GM12892 (cell line): ENCODE measurements around the gene PIAS1.

Source experiments
- POLR2A ChIP-seq: IDR thresholded peaks from 2 replicates; pipeline ENCODE4 v1.6.1; 2011; ENCODE audit warnings: low read depth, low read length, control low read depth
- POLR2AphosphoS5 ChIP-seq: IDR thresholded peaks from 2 replicates; pipeline ENCODE4 v1.6.1; 2011; ENCODE audit warnings: low read depth, low read length, control low read depth
- TAF1 ChIP-seq: IDR thresholded peaks from 2 replicates; pipeline ENCODE4 v1.6.1; 2011; ENCODE audit warnings: low read depth, mild to moderate bottlenecking, control low read depth, low read length, borderline replicate concordance

- TF ChIP-seq POLR2A (no peak), POLR2AphosphoS5 (no peak), TAF1 (no peak)
These were observed 44.4 kb downstream of the PIAS1 start for GRCh38 chr15:68098465-68098864.
